Type B pancreatic cell (in vitro differentiated cells): ENCODE measurements around the gene PRKAG3. TPM values are rescaled to one million over a fixed set of nuclear protein-coding genes. Genes with fewer than 3 reads are reported as not detected.

Experiments
- DNase-seq: peaks from one replicate; pipeline ENCODE4 v3.0.0; 2021; ENCODE audit warnings: mixed read lengths; ENCODE audit not compliant: unreplicated experiment; ENCODE audit errors: extremely low spot score
- H3K27ac Mint-ChIP-seq: 2 replicates; pipeline ENCODE4 v1.8.0; 2021; ENCODE audit warnings: mild to moderate bottlenecking, mixed read lengths
- H3K27me3 Mint-ChIP-seq: 2 replicates; pipeline ENCODE4 v1.8.0; 2021; ENCODE audit warnings: mixed read lengths
- H3K36me3 Mint-ChIP-seq: 2 replicates; pipeline ENCODE4 v1.8.0; 2021; ENCODE audit warnings: mixed read lengths
- H3K4me1 Mint-ChIP-seq: one replicate; pipeline ENCODE4 v1.8.0; 2021; ENCODE audit warnings: mixed read lengths; ENCODE audit not compliant: unreplicated experiment
- H3K4me3 Mint-ChIP-seq: 2 replicates; pipeline ENCODE4 v1.8.0; 2021; ENCODE audit warnings: mild to moderate bottlenecking, mixed read lengths
- H3K9me3 Mint-ChIP-seq: 2 replicates; pipeline ENCODE4 v1.8.0; 2021; ENCODE audit warnings: mixed read lengths
- total RNA-seq: library from RNA; stranded (reverse); gene quantifications from 2 replicates; pipeline ENCODE4 v1.2.1, GENCODE V29; 2021; ENCODE audit warnings: low replicate concordance
- TF ChIP-seq, protein P1 (sequence below): fragments of 200-600 bp; sonication (generic); conservative IDR thresholded peaks from 2 replicates; pipeline ENCODE4 v1.5.0; 2021; ENCODE audit warnings: antibody characterized with exemption, mild to moderate bottlenecking

PRKAG3 gene
- total RNA-seq, 1 donor from 2014 or later = not detected

DNA sequence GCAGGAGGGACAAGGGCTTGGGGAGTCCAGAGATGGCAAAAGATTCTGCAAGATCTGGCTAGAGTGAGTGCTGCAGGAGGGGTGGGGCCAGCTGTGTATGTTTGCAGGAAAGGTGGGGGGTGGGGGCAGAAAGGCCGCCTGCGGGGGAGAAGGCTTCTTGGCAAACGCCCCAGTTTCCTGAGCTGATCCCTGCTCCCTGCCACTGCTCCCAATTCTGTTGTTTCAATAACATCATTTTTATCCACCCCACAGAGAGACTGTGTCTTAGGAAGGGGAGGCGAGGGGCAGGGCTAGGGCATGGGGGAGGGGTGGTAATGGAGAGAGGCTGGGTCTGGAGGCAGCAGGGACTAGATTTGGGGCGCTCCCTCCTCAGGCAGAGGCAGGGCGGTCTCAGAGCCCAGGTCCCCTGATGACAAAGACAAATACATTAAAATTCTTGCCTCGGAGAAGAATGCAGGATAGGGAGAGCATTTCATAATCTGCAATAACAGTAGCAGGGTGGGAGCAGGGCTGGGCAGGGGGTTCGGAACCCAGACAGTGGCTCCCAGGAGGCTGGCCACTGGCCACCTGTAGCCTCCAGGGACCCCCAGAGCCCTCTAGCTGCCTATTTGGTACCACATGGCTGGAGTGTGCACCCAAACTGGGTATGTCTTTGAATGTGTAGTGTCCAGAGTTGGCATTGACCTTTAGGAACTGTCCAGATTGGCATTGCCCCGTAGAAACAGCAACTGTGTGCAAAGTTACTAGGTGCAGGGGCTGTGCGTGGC, 26.0 kb upstream of the PRKAG3 start:
- peak overlapping the region; percentile 83 for H3K27ac Mint-ChIP-seq
- peaks cover 44% of the 10 kb centered on the region for H3K4me1 Mint-ChIP-seq
- H3K27me3 Mint-ChIP-seq = peaks cover 84% of the 10 kb centered on the region
- DNase-seq = no peak
- no peaks in the 10 kb centered on the region for H3K9me3 Mint-ChIP-seq
- H3K4me3 Mint-ChIP-seq = peak overlapping the region; percentile 85
- TF ChIP-seq, protein P1, sequence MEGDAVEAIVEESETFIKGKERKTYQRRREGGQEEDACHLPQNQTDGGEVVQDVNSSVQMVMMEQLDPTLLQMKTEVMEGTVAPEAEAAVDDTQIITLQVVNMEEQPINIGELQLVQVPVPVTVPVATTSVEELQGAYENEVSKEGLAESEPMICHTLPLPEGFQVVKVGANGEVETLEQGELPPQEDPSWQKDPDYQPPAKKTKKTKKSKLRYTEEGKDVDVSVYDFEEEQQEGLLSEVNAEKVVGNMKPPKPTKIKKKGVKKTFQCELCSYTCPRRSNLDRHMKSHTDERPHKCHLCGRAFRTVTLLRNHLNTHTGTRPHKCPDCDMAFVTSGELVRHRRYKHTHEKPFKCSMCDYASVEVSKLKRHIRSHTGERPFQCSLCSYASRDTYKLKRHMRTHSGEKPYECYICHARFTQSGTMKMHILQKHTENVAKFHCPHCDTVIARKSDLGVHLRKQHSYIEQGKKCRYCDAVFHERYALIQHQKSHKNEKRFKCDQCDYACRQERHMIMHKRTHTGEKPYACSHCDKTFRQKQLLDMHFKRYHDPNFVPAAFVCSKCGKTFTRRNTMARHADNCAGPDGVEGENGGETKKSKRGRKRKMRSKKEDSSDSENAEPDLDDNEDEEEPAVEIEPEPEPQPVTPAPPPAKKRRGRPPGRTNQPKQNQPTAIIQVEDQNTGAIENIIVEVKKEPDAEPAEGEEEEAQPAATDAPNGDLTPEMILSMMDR = no peak
- no peaks in the 10 kb centered on the region for H3K36me3 Mint-ChIP-seq

GRCh38 chr2:218856896-218857243, 25.3 kb upstream of the PRKAG3 start:
- Mint-ChIP-seq H3K36me3 (no peaks in the 10 kb centered on the region), H3K27ac (peak overlapping the region; percentile 84), H3K9me3 (no peaks in the 10 kb centered on the region), H3K27me3 (peaks cover 83% of the 10 kb centered on the region), H3K4me1 (peaks cover 44% of the 10 kb centered on the region), H3K4me3 (peak overlapping the region; percentile 72)
- TF ChIP-seq, protein P1 = no peak
- DNase-seq = no peak

DNA sequence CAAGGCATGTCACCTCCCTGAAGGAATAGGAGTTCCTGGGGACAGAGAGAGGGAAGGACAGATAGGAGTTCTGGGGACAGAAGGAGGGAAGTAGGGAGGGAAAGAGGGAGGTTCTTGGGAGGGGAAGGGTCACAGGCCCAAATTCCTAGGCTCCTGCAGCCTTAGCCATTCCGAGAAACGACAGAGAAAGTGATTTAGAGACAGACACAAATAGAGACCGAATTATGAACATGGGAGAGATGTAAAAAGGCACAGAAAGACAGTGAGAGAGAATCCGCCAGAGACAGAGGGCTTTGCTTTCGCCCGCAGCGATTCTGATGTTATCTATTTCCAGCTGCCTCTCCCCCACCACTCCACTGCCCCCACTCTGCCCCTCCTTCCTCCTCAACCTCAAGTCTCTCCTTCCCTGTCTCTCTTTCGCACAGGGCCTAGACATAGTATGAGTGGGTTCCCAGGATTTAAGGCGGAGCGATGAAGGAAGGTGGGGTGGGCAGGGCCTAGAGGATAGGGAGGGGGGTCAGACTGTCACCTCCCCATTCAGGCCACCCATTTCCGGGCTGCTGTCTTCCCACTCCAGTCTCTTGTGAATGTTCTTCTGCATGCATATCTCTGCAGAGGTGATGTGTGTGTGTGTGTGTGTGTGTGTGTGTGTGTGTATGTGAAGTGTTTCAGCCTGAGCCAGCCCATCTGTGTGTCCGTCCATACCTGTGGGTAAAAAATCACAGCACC, 24.7 kb upstream of the PRKAG3 start:
- H3K27ac Mint-ChIP-seq = peak overlapping the region; percentile 84
- H3K4me3 Mint-ChIP-seq = peak overlapping the region; percentile 72
- no peaks in the 10 kb centered on the region for H3K36me3 Mint-ChIP-seq
- TF ChIP-seq, protein P1 = no peak
- no peak for DNase-seq
- no peaks in the 10 kb centered on the region for H3K9me3 Mint-ChIP-seq
- H3K27me3 Mint-ChIP-seq = peaks cover 77% of the 10 kb centered on the region
- H3K4me1 Mint-ChIP-seq = peaks cover 44% of the 10 kb centered on the region

DNA sequence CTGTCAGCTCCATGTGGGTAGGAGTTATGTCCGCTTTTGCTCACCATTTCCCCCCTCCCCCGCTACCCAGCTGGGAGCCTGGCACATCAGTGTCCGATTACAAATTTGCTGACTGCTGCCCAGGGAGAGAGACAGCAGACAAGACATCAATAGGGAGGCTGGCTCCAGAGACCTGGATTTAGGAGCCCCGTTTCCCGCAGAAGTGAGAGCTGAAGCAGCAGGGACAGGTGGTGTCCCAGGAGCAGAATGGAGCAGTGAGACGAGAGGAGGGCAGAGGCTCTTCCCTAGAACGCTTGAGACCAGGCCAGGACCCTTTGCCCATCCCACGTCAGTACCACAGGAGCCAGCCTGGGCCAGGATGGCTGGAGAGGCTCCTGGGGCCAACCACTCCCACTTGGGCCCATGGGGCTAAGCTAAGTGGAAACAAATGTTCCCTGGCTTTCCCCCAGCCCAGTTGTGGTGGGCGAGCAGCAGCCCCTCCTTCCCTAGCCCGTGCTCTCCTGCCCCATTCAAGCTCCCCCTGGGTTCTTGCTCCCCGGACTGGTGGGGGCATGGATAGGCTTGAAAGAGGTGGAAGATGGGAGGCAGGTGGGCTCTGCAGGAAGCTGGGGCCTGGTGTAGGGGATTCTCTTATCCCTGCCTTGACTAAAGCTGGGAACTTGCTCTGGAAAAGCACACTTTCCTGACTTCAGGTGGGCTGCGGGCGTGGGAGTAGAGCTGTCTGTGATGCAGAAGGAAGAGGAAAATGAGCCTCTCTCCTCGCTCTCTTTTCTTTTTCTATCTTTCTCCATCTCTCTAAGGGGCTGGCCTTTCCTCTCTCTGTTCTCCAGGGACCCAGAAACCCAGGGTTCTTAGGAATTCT, 23.9 kb upstream of the PRKAG3 start:
- Mint-ChIP-seq H3K4me3 (peak overlapping the region; percentile 72), H3K27me3 (peaks cover 73% of the 10 kb centered on the region), H3K27ac (peak overlapping the region; percentile 84), H3K36me3 (no peaks in the 10 kb centered on the region), H3K4me1 (peaks cover 40% of the 10 kb centered on the region), H3K9me3 (no peaks in the 10 kb centered on the region)
- no peak for DNase-seq
- TF ChIP-seq, protein P1 = no peak

DNA sequence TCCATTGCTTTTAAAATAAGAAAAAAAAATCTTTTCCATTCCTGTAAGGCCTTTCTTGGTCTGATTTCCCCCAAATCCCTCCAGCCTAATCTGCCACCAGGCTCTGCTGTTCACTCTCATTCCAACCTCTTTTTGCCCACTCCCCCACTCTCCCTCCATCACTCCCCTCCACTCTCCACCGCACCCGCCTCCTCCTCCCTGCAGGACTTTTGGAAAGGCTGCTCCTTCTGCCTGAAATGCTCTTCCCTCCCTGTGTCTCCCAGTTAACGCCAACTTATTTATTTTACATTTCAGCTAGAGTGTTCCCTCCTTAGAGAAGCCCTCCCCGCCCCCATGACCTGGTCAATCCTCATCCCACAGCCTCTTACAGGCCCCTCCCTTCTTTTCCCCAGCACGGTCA, 23.3 kb upstream of the PRKAG3 start:
- H3K4me1 Mint-ChIP-seq = peaks cover 40% of the 10 kb centered on the region
- H3K36me3 Mint-ChIP-seq = no peaks in the 10 kb centered on the region
- TF ChIP-seq, protein P1 = no peak
- H3K27me3 Mint-ChIP-seq = peaks cover 74% of the 10 kb centered on the region
- no peaks in the 10 kb centered on the region for H3K9me3 Mint-ChIP-seq
- no peak overlapping the region for H3K4me3 Mint-ChIP-seq
- H3K27ac Mint-ChIP-seq = peak overlapping the region; percentile 41
- DNase-seq = no peak
